K562 (cell line): ENCODE results near the gene QKI. TPM values are rescaled to one million over a fixed set of nuclear protein-coding genes. Genes with fewer than 3 reads are reported as not detected.
A peak's percentile ranks its signal among the peaks of the same experiment; 100 is the strongest.

Experiments used
- C11orf30 ChIP-seq: fragments of 450-650 bp; IDR thresholded peaks from 2 replicates; pipeline ENCODE4 v1.6.1; 2016; ENCODE audit warnings: low read depth, mild to moderate bottlenecking
- DPF2 ChIP-seq: fragments of 450-650 bp; IDR thresholded peaks from 2 replicates; pipeline ENCODE4 v1.6.1; 2016
- JUNB ChIP-seq: fragments of 450-650 bp; formaldehyde crosslinking; conservative IDR thresholded peaks from 2 replicates; pipeline ENCODE4 v1.4.0; 2020; ENCODE audit warnings: mild to moderate bottlenecking
- KLF13 ChIP-seq: fragments of 450-650 bp; IDR thresholded peaks from 2 replicates; pipeline ENCODE4 v1.6.1; 2016; ENCODE audit warnings: missing genetic modification characterization, low read depth, mild to moderate bottlenecking, missing compliant biosample characterization, moderate library complexity, borderline replicate concordance
- PHF8 ChIP-seq: fragments of 200-600 bp; sonication (generic); IDR thresholded peaks from 2 replicates; pipeline ENCODE4 v1.6.1; 2012; ENCODE audit warnings: mixed run types, mild to moderate bottlenecking, inconsistent platforms, low read length, moderate library complexity, borderline replicate concordance
- RBFOX2 ChIP-seq: fragments of 200-400 bp; formaldehyde crosslinking; IDR thresholded peaks from 2 replicates; pipeline ENCODE4 v1.6.1; 2017; ENCODE audit warnings: low read depth, mild to moderate bottlenecking, low read length, moderate library complexity
- STAT5A ChIP-seq: IDR thresholded peaks from 2 replicates; pipeline ENCODE4 v1.6.1; 2012; ENCODE audit warnings: low read length, inconsistent platforms, borderline replicate concordance
- ZNF253 ChIP-seq: fragments of 250-450 bp; sonication (Bioruptor Pico); conservative IDR thresholded peaks from 2 replicates; pipeline ENCODE4 v1.6.1; 2021; ENCODE audit warnings: mild to moderate bottlenecking
- polyA plus RNA-seq, 8 experiments: library from polyadenylated mRNA; depleted of rRNA in 4 of 8; stranded (reverse) in 5 of 8; unstranded in 3 of 8; fragments of >200 nt; fragmentation: Nextera tagmentation in 2 of 8; fragmentation: Illumina TruSeq in 1 of 8; extraction: Ambion mirVana in 2 of 8; extraction: Trizol in 1 of 8; gene quantifications; 2 replicates each; pipeline versions ENCODE4 v1.2.1 to v1.2.3, GENCODE V29; 2011 to 2014; ENCODE audit warnings: inconsistent platforms in 1 of 8, missing spikeins in 1 of 8
- total RNA-seq, 7 experiments: library from RNA; depleted of rRNA in 6 of 7; stranded (reverse); fragments of >200 nt in 6 of 7; fragmentation: Illumina TruSeq in 2 of 7; extraction: Trizol in 2 of 7; gene quantifications; 2 replicates each; pipeline versions ENCODE4 v1.2.1 to v1.2.3, GENCODE V29; 2011 to 2021; ENCODE audit warnings: low replicate concordance in 1 of 7
- TF ChIP-seq, protein P1 (sequence below), 2 experiments: fragments of 450-650 bp; formaldehyde crosslinking in 1 of 2; IDR thresholded peaks; 2 replicates each; pipeline versions ENCODE4 v1.4.0 to v1.6.1; 2014 to 2020; ENCODE audit warnings: mild to moderate bottlenecking in 2 of 2, borderline replicate concordance in 1 of 2, low read depth in 1 of 2
- TF ChIP-seq, protein P2 (sequence below): sonication (generic); formaldehyde crosslinking; IDR thresholded peaks from 2 replicates; pipeline ENCODE4 v1.8.1; 2022; ENCODE audit warnings: missing genetic modification reagents

The QKI gene
- total and polyA plus RNA-seq, 9 of the 15 experiments (the other 6 are each of a cell fraction or from before 2014, with no cell fraction given) = 20.4 to 215 (median 123) TPM

DNA sequence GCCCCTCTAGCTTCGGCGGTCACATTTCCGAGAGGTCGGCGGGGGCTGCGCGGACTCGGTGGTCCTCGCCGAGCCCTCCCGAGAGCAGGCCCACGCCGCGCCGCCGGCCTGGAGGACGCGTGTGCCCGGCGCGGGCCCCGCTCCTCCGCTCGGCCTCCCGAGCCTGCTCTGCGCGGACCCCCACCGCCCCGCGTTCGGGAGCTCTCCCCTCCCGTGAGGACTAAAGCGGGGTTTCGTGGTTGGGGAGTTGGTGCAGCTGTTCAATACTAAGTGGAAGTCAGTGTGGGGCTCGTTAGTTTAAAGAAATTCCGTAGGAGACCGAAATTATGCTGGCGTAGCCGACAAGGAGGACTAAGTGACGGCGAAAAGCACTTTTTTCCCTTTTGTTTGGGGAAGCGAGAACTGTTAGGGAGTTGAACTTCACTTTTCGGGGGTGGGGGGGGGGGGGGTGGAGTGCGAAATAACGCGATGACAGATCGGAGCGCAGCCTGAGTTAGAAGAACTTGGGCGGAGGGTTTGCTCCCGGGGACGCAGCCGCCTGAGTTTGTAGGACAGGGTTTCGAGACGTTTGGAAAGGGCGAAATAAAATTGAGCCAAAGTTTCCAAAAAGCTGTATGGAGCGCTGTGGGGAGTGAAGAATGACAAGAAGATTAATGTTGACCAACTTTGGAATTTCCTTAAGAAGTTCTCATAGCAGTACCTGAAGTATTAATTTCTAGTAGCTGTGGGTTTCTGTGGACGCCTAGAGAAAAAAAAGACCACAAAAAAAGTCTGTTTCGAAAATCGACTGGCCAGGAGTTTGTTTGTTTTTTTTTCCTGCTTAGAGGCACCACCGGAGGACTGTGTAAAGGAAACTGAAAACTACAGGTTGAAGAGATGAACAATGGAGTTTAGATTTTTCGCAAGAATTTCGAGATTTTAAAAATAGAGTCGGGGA, 1.4 kb downstream of the QKI start (continued):
- TF ChIP-seq, protein P1, sequence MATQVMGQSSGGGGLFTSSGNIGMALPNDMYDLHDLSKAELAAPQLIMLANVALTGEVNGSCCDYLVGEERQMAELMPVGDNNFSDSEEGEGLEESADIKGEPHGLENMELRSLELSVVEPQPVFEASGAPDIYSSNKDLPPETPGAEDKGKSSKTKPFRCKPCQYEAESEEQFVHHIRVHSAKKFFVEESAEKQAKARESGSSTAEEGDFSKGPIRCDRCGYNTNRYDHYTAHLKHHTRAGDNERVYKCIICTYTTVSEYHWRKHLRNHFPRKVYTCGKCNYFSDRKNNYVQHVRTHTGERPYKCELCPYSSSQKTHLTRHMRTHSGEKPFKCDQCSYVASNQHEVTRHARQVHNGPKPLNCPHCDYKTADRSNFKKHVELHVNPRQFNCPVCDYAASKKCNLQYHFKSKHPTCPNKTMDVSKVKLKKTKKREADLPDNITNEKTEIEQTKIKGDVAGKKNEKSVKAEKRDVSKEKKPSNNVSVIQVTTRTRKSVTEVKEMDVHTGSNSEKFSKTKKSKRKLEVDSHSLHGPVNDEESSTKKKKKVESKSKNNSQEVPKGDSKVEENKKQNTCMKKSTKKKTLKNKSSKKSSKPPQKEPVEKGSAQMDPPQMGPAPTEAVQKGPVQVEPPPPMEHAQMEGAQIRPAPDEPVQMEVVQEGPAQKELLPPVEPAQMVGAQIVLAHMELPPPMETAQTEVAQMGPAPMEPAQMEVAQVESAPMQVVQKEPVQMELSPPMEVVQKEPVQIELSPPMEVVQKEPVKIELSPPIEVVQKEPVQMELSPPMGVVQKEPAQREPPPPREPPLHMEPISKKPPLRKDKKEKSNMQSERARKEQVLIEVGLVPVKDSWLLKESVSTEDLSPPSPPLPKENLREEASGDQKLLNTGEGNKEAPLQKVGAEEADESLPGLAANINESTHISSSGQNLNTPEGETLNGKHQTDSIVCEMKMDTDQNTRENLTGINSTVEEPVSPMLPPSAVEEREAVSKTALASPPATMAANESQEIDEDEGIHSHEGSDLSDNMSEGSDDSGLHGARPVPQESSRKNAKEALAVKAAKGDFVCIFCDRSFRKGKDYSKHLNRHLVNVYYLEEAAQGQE (IDR thresholded peaks at IDR 0.05; ENCODE audit: borderline replicate concordance) = no peak
- TF ChIP-seq, protein P1 (CRISPR knock-in tag; IDR thresholded peaks at IDR 0.05; ENCODE audit: low read depth) = 0 out of 2 replicates have a peak, but pooled peaks have one; percentile 41
- TF ChIP-seq JUNB = no peak
- no peak for TF ChIP-seq KLF13
- TF ChIP-seq ZNF253 (CRISPR knock-in tag) = no peak
- TF ChIP-seq, protein P2, sequence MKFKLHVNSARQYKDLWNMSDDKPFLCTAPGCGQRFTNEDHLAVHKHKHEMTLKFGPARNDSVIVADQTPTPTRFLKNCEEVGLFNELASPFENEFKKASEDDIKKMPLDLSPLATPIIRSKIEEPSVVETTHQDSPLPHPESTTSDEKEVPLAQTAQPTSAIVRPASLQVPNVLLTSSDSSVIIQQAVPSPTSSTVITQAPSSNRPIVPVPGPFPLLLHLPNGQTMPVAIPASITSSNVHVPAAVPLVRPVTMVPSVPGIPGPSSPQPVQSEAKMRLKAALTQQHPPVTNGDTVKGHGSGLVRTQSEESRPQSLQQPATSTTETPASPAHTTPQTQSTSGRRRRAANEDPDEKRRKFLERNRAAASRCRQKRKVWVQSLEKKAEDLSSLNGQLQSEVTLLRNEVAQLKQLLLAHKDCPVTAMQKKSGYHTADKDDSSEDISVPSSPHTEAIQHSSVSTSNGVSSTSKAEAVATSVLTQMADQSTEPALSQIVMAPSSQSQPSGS = no peak
- no peak for TF ChIP-seq C11orf30
- no peak for TF ChIP-seq STAT5A
- peak; percentile 44; the same call in 1 of the 2 replicates for TF ChIP-seq DPF2
- peak; percentile 41; the same call in 1 of the 2 replicates for TF ChIP-seq PHF8
- TF ChIP-seq RBFOX2 = peak; percentile 80
